ENCODE measurements around the gene HMG20B. TPM values are rescaled to one million over a fixed set of nuclear protein-coding genes. Genes with fewer than 3 reads are reported as not detected.

HMG20B gene
- total RNA-seq, 3 donors from 2014 or later: 120 to 142 (median 127) TPM

DNA sequence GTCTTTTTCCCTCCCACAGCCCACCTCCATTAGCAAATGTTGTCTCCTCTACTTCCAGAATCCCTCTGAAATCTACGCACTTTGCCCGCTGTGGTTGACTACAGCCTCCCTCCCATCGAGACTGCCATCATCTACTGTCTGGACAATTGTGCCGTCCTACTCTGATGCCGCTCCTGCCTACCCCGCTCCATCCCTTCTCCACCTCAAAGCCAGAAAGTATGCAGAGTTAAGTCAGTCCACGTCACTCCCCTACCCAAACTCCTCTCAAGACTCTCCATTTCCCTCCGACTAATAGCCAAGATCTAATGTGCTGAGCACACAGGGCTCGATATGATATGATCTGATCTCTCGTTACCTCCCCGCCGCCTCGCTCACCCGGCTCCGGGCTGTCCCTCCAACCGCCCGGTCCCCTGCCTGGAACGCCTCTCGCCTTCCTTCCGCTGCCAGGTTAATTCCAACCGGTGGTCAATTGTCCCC is 53.3 kb downstream of the HMG20B start:
- DNase-seq (ENCODE audit: low spot score in 2 of 2): no peak
- H3K27me3 ChIP-seq: no peaks in the 10 kb centered on the region
- no peak for TF ChIP-seq POLR2A (IDR thresholded peaks at IDR 0.05)
- TF ChIP-seq, protein P1, sequence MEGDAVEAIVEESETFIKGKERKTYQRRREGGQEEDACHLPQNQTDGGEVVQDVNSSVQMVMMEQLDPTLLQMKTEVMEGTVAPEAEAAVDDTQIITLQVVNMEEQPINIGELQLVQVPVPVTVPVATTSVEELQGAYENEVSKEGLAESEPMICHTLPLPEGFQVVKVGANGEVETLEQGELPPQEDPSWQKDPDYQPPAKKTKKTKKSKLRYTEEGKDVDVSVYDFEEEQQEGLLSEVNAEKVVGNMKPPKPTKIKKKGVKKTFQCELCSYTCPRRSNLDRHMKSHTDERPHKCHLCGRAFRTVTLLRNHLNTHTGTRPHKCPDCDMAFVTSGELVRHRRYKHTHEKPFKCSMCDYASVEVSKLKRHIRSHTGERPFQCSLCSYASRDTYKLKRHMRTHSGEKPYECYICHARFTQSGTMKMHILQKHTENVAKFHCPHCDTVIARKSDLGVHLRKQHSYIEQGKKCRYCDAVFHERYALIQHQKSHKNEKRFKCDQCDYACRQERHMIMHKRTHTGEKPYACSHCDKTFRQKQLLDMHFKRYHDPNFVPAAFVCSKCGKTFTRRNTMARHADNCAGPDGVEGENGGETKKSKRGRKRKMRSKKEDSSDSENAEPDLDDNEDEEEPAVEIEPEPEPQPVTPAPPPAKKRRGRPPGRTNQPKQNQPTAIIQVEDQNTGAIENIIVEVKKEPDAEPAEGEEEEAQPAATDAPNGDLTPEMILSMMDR (IDR thresholded peaks at IDR 0.05): no peak
- TF ChIP-seq POLR2AphosphoS5 (IDR thresholded peaks at IDR 0.05): no peak
- peak overlapping the region; percentile 93 to 98 for H3K27ac ChIP-seq
- peaks cover 0 to 11% of the 10 kb centered on the region in 2 donors for H3K4me1 ChIP-seq
- intact Hi-C loops (cut with DNase I; ENCODE audit: low total_unique reads): no loop called here
- H3K36me3 ChIP-seq: no peaks in the 10 kb centered on the region
- H3K9me3 ChIP-seq: no peaks in the 10 kb centered on the region
- peak overlapping the region; percentile 95 to 100 (median 99) for H3K4me3 ChIP-seq

DNA sequence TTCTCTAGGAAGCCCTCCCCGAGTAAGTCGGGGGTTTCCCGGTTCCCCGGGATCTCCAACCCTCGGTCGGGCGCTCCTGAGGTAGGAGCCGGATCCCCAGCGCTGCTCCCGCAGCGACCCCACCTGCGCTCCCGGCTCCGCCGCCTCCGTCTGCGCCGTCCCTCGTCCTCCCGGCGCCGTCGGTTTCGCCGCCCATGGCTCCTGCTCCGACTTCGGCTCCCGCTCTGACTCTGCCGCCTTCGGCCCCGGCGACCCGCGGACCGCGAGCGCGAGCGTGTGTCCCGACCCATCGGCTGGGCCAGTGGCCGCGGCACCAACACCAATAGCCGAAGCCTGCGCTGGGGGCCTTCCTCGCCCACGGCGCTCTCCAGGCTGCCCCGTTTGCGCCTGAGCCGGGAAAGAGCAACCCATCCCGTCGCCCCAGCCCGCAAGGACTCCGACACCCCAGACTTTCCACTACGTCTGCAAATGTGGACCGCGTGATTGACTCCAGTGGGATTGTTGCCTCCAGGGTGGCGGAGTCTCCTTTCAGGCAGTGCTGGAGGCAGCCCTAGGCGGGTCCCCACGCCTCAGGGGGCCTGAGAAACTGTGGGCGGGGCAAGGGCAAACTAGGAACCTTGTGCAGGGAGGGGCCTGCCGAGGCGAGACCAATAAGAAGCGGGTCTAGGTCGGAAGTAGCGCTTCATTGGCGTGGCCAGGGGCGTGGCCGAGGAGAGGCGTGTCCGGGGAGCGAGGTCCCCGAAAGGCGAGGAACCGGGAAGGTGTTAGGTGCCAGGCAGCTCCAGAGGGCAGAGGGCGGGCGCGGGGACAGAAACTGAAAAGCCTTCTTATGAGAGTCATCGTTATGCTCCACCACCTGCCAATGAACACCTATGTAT is 54.0 kb downstream of the HMG20B start, which contains the start of gene CACTIN:
Gene CACTIN (minus strand): TSS at position 318 of the 878 bp plus-strand sequence. CDS start 28 bp downstream, at position 290.
- intact Hi-C loops (cut with DNase I; ENCODE audit: low total_unique reads): no loop called here
- Histone ChIP-seq H3K9me3 (no peaks in the 10 kb centered on the region), H3K4me1 (peaks cover 0 to 11% of the 10 kb centered on the region in 2 donors), H3K4me3 (peak within 1 kb of the TSS; percentile 95 to 100 (median 99)), H3K27ac (peak within 1 kb of the TSS; percentile 93 to 98), H3K36me3 (no peaks in the 10 kb centered on the region), H3K27me3 (no peaks in the 10 kb centered on the region)
- DNase-seq (ENCODE audit: low spot score in 2 of 2): peak; percentile 98 to 99
- TF ChIP-seq, protein P1 (IDR thresholded peaks at IDR 0.05): no peak
- no peak for TF ChIP-seq POLR2A (IDR thresholded peaks at IDR 0.05)
- TF ChIP-seq POLR2AphosphoS5 (IDR thresholded peaks at IDR 0.05): peak; percentile 94 to 97 (median 94)

DNA sequence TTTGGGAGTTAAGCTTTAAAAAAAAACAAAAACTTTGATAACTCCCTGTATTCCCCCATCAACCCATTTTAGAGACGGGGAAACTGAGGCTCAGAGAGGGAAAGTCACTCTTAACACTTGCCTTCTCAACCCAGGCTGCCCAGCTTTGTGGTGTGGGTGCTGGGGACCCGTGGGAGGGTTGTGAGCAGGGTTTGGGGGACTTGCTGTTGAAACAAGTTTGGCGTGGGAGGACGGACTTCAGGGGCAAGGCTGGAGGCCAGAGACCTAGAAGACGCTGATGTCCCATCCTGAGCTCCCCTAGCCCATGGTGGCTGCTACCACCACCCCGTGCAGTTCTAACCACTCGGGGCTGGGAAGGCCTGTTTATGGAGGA is 54.6 kb downstream of the HMG20B start:
- Histone ChIP-seq H3K27me3 (no peaks in the 10 kb centered on the region), H3K9me3 (no peaks in the 10 kb centered on the region), H3K27ac (peak overlapping the region in 1 of 2 donors; percentile 93), H3K4me1 (peaks cover 0 to 11% of the 10 kb centered on the region in 2 donors), H3K36me3 (no peaks in the 10 kb centered on the region), H3K4me3 (peak overlapping the region in 2 of 3 donors; percentile 95 to 99)
- no peak for DNase-seq (ENCODE audit: low spot score in 2 of 2)
- intact Hi-C loops (cut with DNase I; ENCODE audit: low total_unique reads): no loop called here
- TF ChIP-seq POLR2A (IDR thresholded peaks at IDR 0.05) (no peak), POLR2AphosphoS5 (IDR thresholded peaks at IDR 0.05) (no peak)
- TF ChIP-seq, protein P1 (IDR thresholded peaks at IDR 0.05): no peak

Other genes starting within 250 kb of the HMG20B start
- 10 to 100 TPM; 48.9 to 97.8 (median 73.1) TPM for gene NFIC, start 206.4 kb upstream of the HMG20B start, total RNA-seq
- 1 to 10 TPM in 2 of 3 donors, not detected in 1; 2.0 to 6.7 TPM for gene SMIM24, start 92.4 kb upstream of the HMG20B start, total RNA-seq
- not detected for gene SMIM44, start 89.5 kb upstream of the HMG20B start, total RNA-seq
- 10 to 100 TPM; 11.6 to 13.4 (median 12.2) TPM for gene DOHH, start 72.3 kb upstream of the HMG20B start, total RNA-seq
- gene FZR1, start 66.6 kb upstream of the HMG20B start, total RNA-seq: 10 to 100 TPM; 15.8 to 28.7 (median 26.5) TPM
- gene TEKTIP1, start 33.8 kb upstream of the HMG20B start, total RNA-seq: 1 to 10 TPM in 1 of 3 donors, not detected in 2; 2.0 TPM
- gene MFSD12, start 15.4 kb upstream of the HMG20B start, total RNA-seq: 10 to 100 TPM; 44.5 to 50.9 (median 44.9) TPM
- under 1 TPM; 0.29 to 0.66 (median 0.64) TPM for gene GIPC3, start 12.5 kb downstream of the HMG20B start, total RNA-seq
- gene TBXA2R, start 33.9 kb downstream of the HMG20B start, total RNA-seq: under 1 TPM; 0.32 to 0.44 (median 0.33) TPM
- 10 to 100 TPM; 21.8 to 30.5 (median 27.5) TPM for gene CACTIN, start 53.8 kb downstream of the HMG20B start, total RNA-seq
- gene PIP5K1C, start 127.5 kb downstream of the HMG20B start, total RNA-seq: 10 to 100 TPM; 14.6 to 15.7 (median 15.7) TPM
- 10 to 100 TPM in 2 of 3 donors, under 1 TPM in 1; 0.16 to 36.6 (median 20.0) TPM for gene TJP3, start 135.4 kb downstream of the HMG20B start, total RNA-seq
- gene APBA3, start 188.7 kb downstream of the HMG20B start, total RNA-seq: 10 to 100 TPM; 24.0 to 24.9 (median 24.6) TPM
- gene MRPL54, start 189.7 kb downstream of the HMG20B start, total RNA-seq: 10 to 100 TPM; 69.9 to 81.5 (median 73.4) TPM
- under 1 TPM in 1 of 3 donors, not detected in 2; 0.66 TPM for gene RAX2, start 199.3 kb downstream of the HMG20B start, total RNA-seq
- 1 to 10 TPM; 1.8 to 5.6 (median 5.2) TPM for gene MATK, start 213.4 kb downstream of the HMG20B start, total RNA-seq